NCI-H82 treated with DMSO at 0.1 percent for 48 hours (cell line): ENCODE measurements around the gene STK10.

ENCODE experiments used
- DNase-seq: peaks from one replicate; lab custom pipeline; 2025; ENCODE audit not compliant: unreplicated experiment; lab: John Stamatoyannopoulos, UW

Gene STK10

GRCh38 chr5:172110921-172111851, 76.8 kb downstream of the STK10 start:
- no peak for DNase-seq

- DNase-seq, result no peak
These were observed 77.7 kb downstream of the STK10 start for GRCh38 chr5:172110260-172110815.

- no peak for DNase-seq
These were observed 78.3 kb downstream of the STK10 start for GRCh38 chr5:172109749-172110148.

- DNase-seq, result no peak
These were observed 80.5 kb downstream of the STK10 start for GRCh38 chr5:172107571-172107970.

- peak; percentile 2 for DNase-seq
These were observed 81.3 kb downstream of the STK10 start for GRCh38 chr5:172106511-172107356.

GRCh38 chr5:172105811-172106210, 82.2 kb downstream of the STK10 start:
- DNase-seq, result no peak

GRCh38 chr5:172104801-172105701, 83.0 kb downstream of the STK10 start:
- DNase-seq, result no peak

- no peak for DNase-seq
These were observed 84.0 kb downstream of the STK10 start for GRCh38 chr5:172104021-172104420.

- DNase-seq, result no peak
These were observed 85.0 kb downstream of the STK10 start for GRCh38 chr5:172102913-172103626.

- DNase-seq, result no peak
These were observed 85.7 kb downstream of the STK10 start for GRCh38 chr5:172102218-172102870.

- DNase-seq, result no peak
These were observed 86.3 kb downstream of the STK10 start for GRCh38 chr5:172101547-172102217.

GRCh38 chr5:172098883-172099282, 89.1 kb downstream of the STK10 start:
- DNase-seq, result no peak

GRCh38 chr5:172098046-172098445, 90.0 kb downstream of the STK10 start:
- DNase-seq, result no peak

GRCh38 chr5:172097356-172097755, 90.7 kb downstream of the STK10 start:
- no peak for DNase-seq

- no peak for DNase-seq
These were observed 91.7 kb downstream of the STK10 start for GRCh38 chr5:172096207-172096940.

GRCh38 chr5:172095368-172096206, 92.4 kb downstream of the STK10 start:
- no peak for DNase-seq

GRCh38 chr5:172093965-172094364, 94.1 kb downstream of the STK10 start:
- no peak for DNase-seq
